HEK293 (cell line): ENCODE data around the gene SLC25A14.

ENCODE experiments used
- ZNF184 ChIP-seq: fragments of 450-650 bp; IDR thresholded peaks from 2 replicates; pipeline ENCODE4 v1.5.1; 2018; ENCODE audit warnings: missing biosample characterization, mild to moderate bottlenecking, missing genetic modification characterization
- ZNF23 ChIP-seq: fragments of 450-650 bp; formaldehyde crosslinking; IDR thresholded peaks from 2 replicates; pipeline ENCODE4 v1.5.1; 2016; ENCODE audit warnings: missing biosample characterization, missing genetic modification characterization, borderline replicate concordance
- ZNF24 ChIP-seq: fragments of 450-650 bp; formaldehyde crosslinking; IDR thresholded peaks from 2 replicates; pipeline ENCODE4 v1.5.1; 2016; ENCODE audit warnings: missing biosample characterization, missing genetic modification characterization
- ZNF311 ChIP-seq: fragments of 450-650 bp; formaldehyde crosslinking; IDR thresholded peaks from 2 replicates; pipeline ENCODE4 v1.5.1; 2017; ENCODE audit warnings: missing biosample characterization, missing genetic modification characterization, borderline replicate concordance
- ZNF416 ChIP-seq: fragments of 450-650 bp; formaldehyde crosslinking; IDR thresholded peaks from 2 replicates; pipeline ENCODE4 v1.5.1; 2016; ENCODE audit warnings: missing biosample characterization, missing genetic modification characterization
- ZNF423 ChIP-seq: fragments of 450-650 bp; formaldehyde crosslinking; IDR thresholded peaks from 2 replicates; pipeline ENCODE4 v1.5.1; 2016; ENCODE audit warnings: missing biosample characterization, missing genetic modification characterization
- ZNF747 ChIP-seq: fragments of 450-650 bp; formaldehyde crosslinking; IDR thresholded peaks from 2 replicates; pipeline ENCODE4 v1.5.1; 2016; ENCODE audit warnings: missing biosample characterization, missing genetic modification characterization
- TF ChIP-seq, protein P1 (sequence below): fragments of 450-650 bp; formaldehyde crosslinking; IDR thresholded peaks from 2 replicates; pipeline ENCODE4 v1.5.1; 2017; ENCODE audit warnings: missing biosample characterization, mild to moderate bottlenecking, missing genetic modification characterization, moderate library complexity
- TF ChIP-seq, protein P2 (sequence below): fragments of 450-650 bp; formaldehyde crosslinking; IDR thresholded peaks from 2 replicates; pipeline ENCODE4 v1.5.1; 2016; ENCODE audit warnings: missing biosample characterization, missing genetic modification characterization, low read depth
- TF ChIP-seq, protein P3 (sequence below): fragments of 450-650 bp; formaldehyde crosslinking; IDR thresholded peaks from 2 replicates; pipeline ENCODE4 v1.5.1; 2016; ENCODE audit warnings: missing biosample characterization, missing genetic modification characterization
- TF ChIP-seq, protein P4 (sequence below): fragments of 450-650 bp; formaldehyde crosslinking; IDR thresholded peaks from 2 replicates; pipeline ENCODE4 v1.5.1; 2016; ENCODE audit warnings: missing biosample characterization, missing genetic modification characterization, borderline replicate concordance

DNA sequence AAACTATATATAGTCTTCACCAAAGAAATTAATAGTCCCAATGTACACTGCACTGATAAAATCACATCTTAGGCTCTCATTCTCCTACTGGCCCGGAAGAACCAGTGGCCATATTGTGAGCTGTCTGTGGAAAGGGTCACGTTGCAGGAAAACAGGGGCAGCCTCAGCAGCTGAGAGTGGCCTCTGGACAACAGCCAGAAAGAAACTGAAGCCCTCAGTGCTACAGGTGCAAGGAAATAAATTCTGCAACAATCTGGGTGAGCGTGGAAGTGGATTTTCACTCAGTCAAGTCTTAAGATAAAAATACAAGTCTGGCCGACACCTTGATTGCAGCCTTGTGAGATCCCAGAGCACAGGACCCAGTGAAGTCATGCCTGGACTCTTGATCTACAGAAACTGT lies 3.2 kb upstream of the SLC25A14 start:
- no peak for TF ChIP-seq ZNF23 (tag by site-specific recombination)
- TF ChIP-seq, protein P1, sequence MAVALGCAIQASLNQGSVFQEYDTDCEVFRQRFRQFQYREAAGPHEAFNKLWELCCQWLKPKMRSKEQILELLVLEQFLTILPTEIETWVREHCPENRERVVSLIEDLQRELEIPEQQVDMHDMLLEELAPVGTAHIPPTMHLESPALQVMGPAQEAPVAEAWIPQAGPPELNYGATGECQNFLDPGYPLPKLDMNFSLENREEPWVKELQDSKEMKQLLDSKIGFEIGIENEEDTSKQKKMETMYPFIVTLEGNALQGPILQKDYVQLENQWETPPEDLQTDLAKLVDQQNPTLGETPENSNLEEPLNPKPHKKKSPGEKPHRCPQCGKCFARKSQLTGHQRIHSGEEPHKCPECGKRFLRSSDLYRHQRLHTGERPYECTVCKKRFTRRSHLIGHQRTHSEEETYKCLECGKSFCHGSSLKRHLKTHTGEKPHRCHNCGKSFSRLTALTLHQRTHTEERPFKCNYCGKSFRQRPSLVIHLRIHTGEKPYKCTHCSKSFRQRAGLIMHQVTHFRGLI (tag by site-specific recombination), result no peak
- TF ChIP-seq, protein P2, sequence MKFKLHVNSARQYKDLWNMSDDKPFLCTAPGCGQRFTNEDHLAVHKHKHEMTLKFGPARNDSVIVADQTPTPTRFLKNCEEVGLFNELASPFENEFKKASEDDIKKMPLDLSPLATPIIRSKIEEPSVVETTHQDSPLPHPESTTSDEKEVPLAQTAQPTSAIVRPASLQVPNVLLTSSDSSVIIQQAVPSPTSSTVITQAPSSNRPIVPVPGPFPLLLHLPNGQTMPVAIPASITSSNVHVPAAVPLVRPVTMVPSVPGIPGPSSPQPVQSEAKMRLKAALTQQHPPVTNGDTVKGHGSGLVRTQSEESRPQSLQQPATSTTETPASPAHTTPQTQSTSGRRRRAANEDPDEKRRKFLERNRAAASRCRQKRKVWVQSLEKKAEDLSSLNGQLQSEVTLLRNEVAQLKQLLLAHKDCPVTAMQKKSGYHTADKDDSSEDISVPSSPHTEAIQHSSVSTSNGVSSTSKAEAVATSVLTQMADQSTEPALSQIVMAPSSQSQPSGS (tag by site-specific recombination), result no peak
- TF ChIP-seq ZNF311 (tag by site-specific recombination), result no peak
- TF ChIP-seq, protein P3, sequence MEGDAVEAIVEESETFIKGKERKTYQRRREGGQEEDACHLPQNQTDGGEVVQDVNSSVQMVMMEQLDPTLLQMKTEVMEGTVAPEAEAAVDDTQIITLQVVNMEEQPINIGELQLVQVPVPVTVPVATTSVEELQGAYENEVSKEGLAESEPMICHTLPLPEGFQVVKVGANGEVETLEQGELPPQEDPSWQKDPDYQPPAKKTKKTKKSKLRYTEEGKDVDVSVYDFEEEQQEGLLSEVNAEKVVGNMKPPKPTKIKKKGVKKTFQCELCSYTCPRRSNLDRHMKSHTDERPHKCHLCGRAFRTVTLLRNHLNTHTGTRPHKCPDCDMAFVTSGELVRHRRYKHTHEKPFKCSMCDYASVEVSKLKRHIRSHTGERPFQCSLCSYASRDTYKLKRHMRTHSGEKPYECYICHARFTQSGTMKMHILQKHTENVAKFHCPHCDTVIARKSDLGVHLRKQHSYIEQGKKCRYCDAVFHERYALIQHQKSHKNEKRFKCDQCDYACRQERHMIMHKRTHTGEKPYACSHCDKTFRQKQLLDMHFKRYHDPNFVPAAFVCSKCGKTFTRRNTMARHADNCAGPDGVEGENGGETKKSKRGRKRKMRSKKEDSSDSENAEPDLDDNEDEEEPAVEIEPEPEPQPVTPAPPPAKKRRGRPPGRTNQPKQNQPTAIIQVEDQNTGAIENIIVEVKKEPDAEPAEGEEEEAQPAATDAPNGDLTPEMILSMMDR (tag by site-specific recombination), result no peak
- TF ChIP-seq ZNF416 (tag by site-specific recombination), result no peak
- TF ChIP-seq, protein P4, sequence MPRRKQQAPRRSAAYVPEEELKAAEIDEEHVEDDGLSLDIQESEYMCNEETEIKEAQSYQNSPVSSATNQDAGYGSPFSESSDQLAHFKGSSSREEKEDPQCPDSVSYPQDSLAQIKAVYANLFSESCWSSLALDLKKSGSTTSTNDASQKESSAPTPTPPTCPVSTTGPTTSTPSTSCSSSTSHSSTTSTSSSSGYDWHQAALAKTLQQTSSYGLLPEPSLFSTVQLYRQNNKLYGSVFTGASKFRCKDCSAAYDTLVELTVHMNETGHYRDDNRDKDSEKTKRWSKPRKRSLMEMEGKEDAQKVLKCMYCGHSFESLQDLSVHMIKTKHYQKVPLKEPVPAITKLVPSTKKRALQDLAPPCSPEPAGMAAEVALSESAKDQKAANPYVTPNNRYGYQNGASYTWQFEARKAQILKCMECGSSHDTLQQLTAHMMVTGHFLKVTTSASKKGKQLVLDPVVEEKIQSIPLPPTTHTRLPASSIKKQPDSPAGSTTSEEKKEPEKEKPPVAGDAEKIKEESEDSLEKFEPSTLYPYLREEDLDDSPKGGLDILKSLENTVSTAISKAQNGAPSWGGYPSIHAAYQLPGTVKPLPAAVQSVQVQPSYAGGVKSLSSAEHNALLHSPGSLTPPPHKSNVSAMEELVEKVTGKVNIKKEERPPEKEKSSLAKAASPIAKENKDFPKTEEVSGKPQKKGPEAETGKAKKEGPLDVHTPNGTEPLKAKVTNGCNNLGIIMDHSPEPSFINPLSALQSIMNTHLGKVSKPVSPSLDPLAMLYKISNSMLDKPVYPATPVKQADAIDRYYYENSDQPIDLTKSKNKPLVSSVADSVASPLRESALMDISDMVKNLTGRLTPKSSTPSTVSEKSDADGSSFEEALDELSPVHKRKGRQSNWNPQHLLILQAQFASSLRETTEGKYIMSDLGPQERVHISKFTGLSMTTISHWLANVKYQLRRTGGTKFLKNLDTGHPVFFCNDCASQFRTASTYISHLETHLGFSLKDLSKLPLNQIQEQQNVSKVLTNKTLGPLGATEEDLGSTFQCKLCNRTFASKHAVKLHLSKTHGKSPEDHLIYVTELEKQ (tag by site-specific recombination), result no peak
- TF ChIP-seq ZNF423, result no peak
- no peak for TF ChIP-seq ZNF184 (tag by site-specific recombination)
- TF ChIP-seq ZNF747 (tag by site-specific recombination), result no peak
- TF ChIP-seq ZNF24 (tag by site-specific recombination), result no peak
